K562 (cell line): ENCODE measurements around the gene TRIM43. TPM values are rescaled to one million over a fixed set of nuclear protein-coding genes. Genes with fewer than 3 reads are reported as not detected.
A peak's percentile ranks its signal among the peaks of the same experiment; 100 is the strongest.

ENCODE experiments used
- ETV1 ChIP-seq: fragments of 450-650 bp; conservative IDR thresholded peaks from 2 replicates; pipeline ENCODE4 v1.6.1; 2016; ENCODE audit warnings: missing genetic modification characterization, control low read depth, low read depth, missing compliant biosample characterization
- GABPA ChIP-seq: fragments of 200-800 bp; sonication (Bioruptor generic); conservative IDR thresholded peaks from 2 replicates; pipeline ENCODE4 v1.6.1; 2016; ENCODE audit warnings: low read depth, missing genetic modification characterization, missing compliant biosample characterization
- GABPB1 ChIP-seq: sonication (generic); formaldehyde crosslinking; IDR thresholded peaks from 2 replicates; pipeline ENCODE4 v1.8.0; 2022; ENCODE audit warnings: mild to moderate bottlenecking, missing genetic modification reagents
- PTTG1 ChIP-seq: fragments of 450-650 bp; IDR thresholded peaks from 2 replicates; pipeline ENCODE4 v1.6.1; 2016; ENCODE audit warnings: low read depth, mild to moderate bottlenecking, missing genetic modification characterization, missing compliant biosample characterization
- REST ChIP-seq, 2 experiments: fragments of 450-650 bp; formaldehyde crosslinking in 1 of 2; IDR thresholded peaks; 2 replicates each; pipeline versions ENCODE4 v1.4.0 to v1.6.1; 2014 to 2020; ENCODE audit warnings: mild to moderate bottlenecking in 2 of 2, borderline replicate concordance in 1 of 2, low read depth in 1 of 2
- SP2 ChIP-seq: IDR thresholded peaks from 2 replicates; pipeline ENCODE4 v1.6.1; 2011; ENCODE audit warnings: mild to moderate bottlenecking, low read depth, low read length, moderate library complexity; ENCODE audit not compliant: poor library complexity, severe bottlenecking; ENCODE audit errors: extremely low read depth
- THRB ChIP-seq: fragments of 450-650 bp; formaldehyde crosslinking; conservative IDR thresholded peaks from 2 replicates; pipeline ENCODE4 v1.4.0; 2022; ENCODE audit warnings: mild to moderate bottlenecking, missing genetic modification characterization
- ZNF444 ChIP-seq: fragments of 250-450 bp; sonication (Bioruptor Pico); IDR thresholded peaks from 2 replicates; pipeline ENCODE4 v1.4.0; 2020; ENCODE audit warnings: mild to moderate bottlenecking, moderate library complexity
- polyA plus RNA-seq, 8 experiments: library from polyadenylated mRNA; depleted of rRNA in 4 of 8; stranded (reverse) in 5 of 8; unstranded in 3 of 8; fragments of >200 nt; fragmentation: Nextera tagmentation in 2 of 8; fragmentation: Illumina TruSeq in 1 of 8; extraction: Ambion mirVana in 2 of 8; extraction: Trizol in 1 of 8; gene quantifications; 2 replicates each; pipeline versions ENCODE4 v1.2.1 to v1.2.3, GENCODE V29; 2011 to 2014; ENCODE audit warnings: inconsistent platforms in 1 of 8, missing spikeins in 1 of 8
- total RNA-seq, 7 experiments: library from RNA; depleted of rRNA in 6 of 7; stranded (reverse); fragments of >200 nt in 6 of 7; fragmentation: Illumina TruSeq in 2 of 7; extraction: Trizol in 2 of 7; gene quantifications; 2 replicates each; pipeline versions ENCODE4 v1.2.1 to v1.2.3, GENCODE V29; 2011 to 2021; ENCODE audit warnings: low replicate concordance in 1 of 7
- TF ChIP-seq, protein P1 (sequence below): sonication (generic); formaldehyde crosslinking; IDR thresholded peaks from 2 replicates; pipeline ENCODE4 v1.8.0; 2022; ENCODE audit warnings: missing genetic modification reagents, mild to moderate bottlenecking, moderate library complexity, borderline replicate concordance

TRIM43 gene
- total and polyA plus RNA-seq, 9 of the 15 experiments (the other 6 are each of a cell fraction or from before 2014, with no cell fraction given) = not detected

- peak; percentile 80 for TF ChIP-seq THRB (CRISPR knock-in tag)
- TF ChIP-seq GABPA (tag) = no peak
- no peak for TF ChIP-seq SP2
- peak; percentile 31; the same call in 1 of the 2 replicates for TF ChIP-seq ETV1 (tag)
- TF ChIP-seq PTTG1 = no peak
- TF ChIP-seq REST (IDR thresholded peaks at IDR 0.05; ENCODE audit: borderline replicate concordance) = no peak
- no peak for TF ChIP-seq REST (CRISPR knock-in tag; IDR thresholded peaks at IDR 0.05; ENCODE audit: low read depth)
- no peak for TF ChIP-seq GABPB1
- TF ChIP-seq ZNF444 (CRISPR knock-in tag) = no peak
- TF ChIP-seq, protein P1, sequence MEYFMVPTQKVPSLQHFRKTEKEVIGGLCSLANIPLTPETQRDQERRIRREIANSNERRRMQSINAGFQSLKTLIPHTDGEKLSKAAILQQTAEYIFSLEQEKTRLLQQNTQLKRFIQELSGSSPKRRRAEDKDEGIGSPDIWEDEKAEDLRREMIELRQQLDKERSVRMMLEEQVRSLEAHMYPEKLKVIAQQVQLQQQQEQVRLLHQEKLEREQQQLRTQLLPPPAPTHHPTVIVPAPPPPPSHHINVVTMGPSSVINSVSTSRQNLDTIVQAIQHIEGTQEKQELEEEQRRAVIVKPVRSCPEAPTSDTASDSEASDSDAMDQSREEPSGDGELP = peak; percentile 32; the same call in 1 of the 2 replicates
Measured at GRCh38 chr2:95551055-95551568, 40.7 kb upstream of the TRIM43 start (continued).
